ENCODE measurements around the gene KIF26B.

The KIF26B gene

GRCh38 chr1:245258271-245258920, 103.6 kb downstream of the KIF26B start:
- no peak overlapping the region for H3K27ac ChIP-seq

GRCh38 chr1:245260110-245260882, 105.5 kb downstream of the KIF26B start:
- no peak overlapping the region for H3K4me3 ChIP-seq
- no peak overlapping the region for H3K27ac ChIP-seq

More at GRCh38 chr1:245258271-245258920, 103.6 kb downstream of the KIF26B start:
- no peak overlapping the region for H3K4me3 ChIP-seq

- no peak overlapping the region for H3K27ac ChIP-seq
Observed at GRCh38 chr1:245260883-245261282, 106.1 kb downstream of the KIF26B start.

GRCh38 chr1:245261786-245262185, 107.0 kb downstream of the KIF26B start:
- no peak overlapping the region for H3K27ac ChIP-seq
- H3K4me3 ChIP-seq: no peak overlapping the region

More at GRCh38 chr1:245260883-245261282, 106.1 kb downstream of the KIF26B start:
- no peak overlapping the region for H3K4me3 ChIP-seq

GRCh38 chr1:245263529-245264095, 108.8 kb downstream of the KIF26B start:
- no peak overlapping the region for H3K4me3 ChIP-seq
- H3K27ac ChIP-seq: peak overlapping the region in 9 of 21 experiments; percentile 24 to 78 (median 48)

GRCh38 chr1:245264226-245264625, 109.4 kb downstream of the KIF26B start:
- Histone ChIP-seq H3K4me3 (no peak overlapping the region), H3K27ac (peak overlapping the region in 4 of 21 experiments; percentile 10 to 51 (median 44))

- Histone ChIP-seq H3K4me3 (no peak overlapping the region), H3K27ac (no peak overlapping the region)
Observed at GRCh38 chr1:245266105-245266504, 111.3 kb downstream of the KIF26B start.

- Histone ChIP-seq H3K27ac (no peak overlapping the region), H3K4me3 (no peak overlapping the region)
Observed at GRCh38 chr1:245270063-245270462, 115.3 kb downstream of the KIF26B start.

GRCh38 chr1:245270972-245271371, 116.2 kb downstream of the KIF26B start:
- H3K4me3 ChIP-seq: no peak overlapping the region
- H3K27ac ChIP-seq: no peak overlapping the region

- Histone ChIP-seq H3K4me3 (no peak overlapping the region), H3K27ac (peak overlapping the region in 2 of 21 experiments; percentile 1 to 34)
Observed at GRCh38 chr1:245272676-245273075, 117.9 kb downstream of the KIF26B start.

- Histone ChIP-seq H3K4me3 (no peak overlapping the region), H3K27ac (no peak overlapping the region)
Observed at GRCh38 chr1:245276445-245276844, 121.7 kb downstream of the KIF26B start.

- Histone ChIP-seq H3K27ac (no peak overlapping the region), H3K4me3 (no peak overlapping the region)
Observed at GRCh38 chr1:245277276-245277675, 122.5 kb downstream of the KIF26B start.

GRCh38 chr1:245278846-245279245, 124.1 kb downstream of the KIF26B start:
- Histone ChIP-seq H3K27ac (no peak overlapping the region), H3K4me3 (no peak overlapping the region)

- no peak overlapping the region for H3K4me3 ChIP-seq
- no peak overlapping the region for H3K27ac ChIP-seq
Observed at GRCh38 chr1:245279346-245279745, 124.6 kb downstream of the KIF26B start.

- Histone ChIP-seq H3K4me3 (no peak overlapping the region), H3K27ac (no peak overlapping the region)
Observed at GRCh38 chr1:245283001-245283400, 128.2 kb downstream of the KIF26B start.

GRCh38 chr1:245285168-245285567, 130.4 kb downstream of the KIF26B start:
- Histone ChIP-seq H3K4me3 (no peak overlapping the region), H3K27ac (no peak overlapping the region)

GRCh38 chr1:245288796-245289195, 134.0 kb downstream of the KIF26B start:
- no peak overlapping the region for H3K27ac ChIP-seq
- H3K4me3 ChIP-seq: no peak overlapping the region

GRCh38 chr1:245290836-245291235, 136.1 kb downstream of the KIF26B start:
- Histone ChIP-seq H3K4me3 (no peak overlapping the region), H3K27ac (no peak overlapping the region)

- H3K4me3 ChIP-seq: no peak overlapping the region
- no peak overlapping the region for H3K27ac ChIP-seq
Observed at GRCh38 chr1:245291351-245291750, 136.6 kb downstream of the KIF26B start.

GRCh38 chr1:245292141-245292540, 137.4 kb downstream of the KIF26B start:
- Histone ChIP-seq H3K27ac (no peak overlapping the region), H3K4me3 (no peak overlapping the region)

- H3K4me3 ChIP-seq: no peak overlapping the region
- H3K27ac ChIP-seq: no peak overlapping the region
Observed at GRCh38 chr1:245292553-245292952, 137.8 kb downstream of the KIF26B start.
